ENCODE data around the gene ITGB4.

Gene ITGB4

GRCh38 chr17:75698659-75699058, 22.6 kb upstream of the ITGB4 start:
- no peak for DNase-seq

DNA sequence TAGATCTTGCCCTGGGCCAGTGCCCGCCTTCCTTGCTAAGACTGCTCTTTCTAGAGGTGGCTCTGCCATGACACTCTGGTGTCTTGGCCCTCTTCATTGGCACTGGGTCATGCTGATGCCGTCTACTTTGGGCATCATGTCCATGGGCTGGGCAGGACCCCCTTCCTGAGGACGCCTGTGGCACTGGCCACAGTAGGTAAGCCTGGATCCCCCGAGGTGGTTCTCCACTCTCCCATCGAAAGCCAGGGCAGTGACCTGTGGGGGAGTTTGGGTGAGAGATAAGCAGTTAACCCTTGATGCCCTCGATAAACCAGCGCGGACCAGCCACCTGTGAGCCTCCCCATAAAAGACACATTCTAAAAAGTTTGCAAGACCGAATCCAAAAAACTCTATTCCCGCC, 20.0 kb upstream of the ITGB4 start:
- no peak for DNase-seq

- DNase-seq = no peak
These were observed 18.1 kb upstream of the ITGB4 start for GRCh38 chr17:75703191-75703590.

GRCh38 chr17:75703591-75703990, 17.7 kb upstream of the ITGB4 start:
- no peak for DNase-seq

DNA sequence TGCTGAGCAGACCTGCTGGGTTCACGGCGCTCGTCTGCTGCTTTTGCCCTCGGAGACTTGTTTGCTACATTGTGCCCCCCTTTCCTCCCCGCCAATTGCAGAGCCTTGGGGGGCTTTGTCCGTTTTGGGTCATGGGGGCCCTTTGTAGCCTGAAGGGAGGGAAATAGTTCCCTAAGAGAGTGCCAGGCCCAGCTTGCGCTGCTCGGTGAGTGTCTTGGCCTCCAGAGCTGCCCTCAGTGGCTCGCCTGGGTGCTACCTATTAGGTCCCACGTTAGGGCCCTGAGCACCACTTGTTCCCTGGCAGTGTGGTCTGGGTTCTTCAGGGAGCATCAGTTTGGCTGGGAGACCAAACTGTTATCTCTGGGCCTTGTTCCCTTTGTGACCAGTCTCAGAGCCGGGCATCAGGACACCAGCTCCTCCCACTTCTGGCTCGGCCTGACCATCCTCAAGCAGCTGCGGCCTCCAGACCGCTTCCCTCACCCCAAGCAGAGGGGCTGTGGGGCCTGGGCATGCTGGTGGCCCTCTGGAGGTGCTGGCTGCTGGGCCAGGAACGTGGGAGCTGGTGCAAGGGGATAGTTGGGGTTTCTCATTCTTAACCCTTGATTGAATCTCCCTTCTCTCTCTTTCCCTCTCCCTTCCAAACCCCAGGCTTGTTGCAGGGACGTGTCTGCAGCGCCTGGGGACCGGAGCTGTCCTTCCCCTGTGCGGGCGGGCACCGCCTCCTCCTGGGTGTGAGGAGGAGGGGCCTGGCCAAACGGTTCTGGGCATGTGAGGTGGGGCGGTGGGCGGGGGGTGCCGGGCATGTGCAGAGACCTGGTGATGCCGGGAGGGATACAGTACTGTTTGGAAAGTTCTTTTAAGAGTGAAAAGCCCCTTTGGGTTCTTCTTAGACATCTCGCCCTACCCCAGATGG, 16.0 kb upstream of the ITGB4 start:
- no peak for DNase-seq

DNA sequence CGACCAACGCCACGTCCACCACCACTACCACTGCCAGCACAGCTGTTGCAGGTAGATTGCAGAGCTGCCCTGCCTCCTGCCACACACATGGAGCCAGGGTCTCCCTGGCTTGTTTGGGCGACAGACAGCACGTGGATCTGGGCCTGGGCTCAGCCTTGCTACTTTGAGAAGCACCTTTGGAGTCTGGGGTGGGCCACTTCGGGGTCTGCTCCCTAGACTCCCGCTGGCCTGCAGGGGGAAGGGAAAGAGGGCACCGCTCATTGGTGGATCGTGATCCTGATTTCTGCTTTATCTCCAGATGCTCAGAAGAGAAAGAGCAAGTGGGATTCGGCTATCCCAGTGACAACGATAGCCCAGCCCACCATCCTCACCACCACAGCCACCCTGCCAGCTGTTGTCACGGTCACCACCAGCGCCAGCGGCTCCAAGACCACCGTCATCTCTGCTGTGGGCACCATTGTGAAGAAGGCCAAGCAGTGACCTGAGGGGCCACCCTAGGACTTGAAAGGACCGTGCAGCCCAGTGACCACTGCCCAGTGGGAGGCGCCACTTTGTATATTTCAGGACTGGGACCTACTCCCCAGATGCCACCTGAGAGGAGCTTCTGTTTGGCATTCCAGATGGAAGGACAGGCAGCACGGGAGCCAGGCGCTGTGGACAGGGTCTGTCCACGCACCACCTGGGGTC, 15.1 kb upstream of the ITGB4 start:
- DNase-seq = no peak

- DNase-seq = no peak
These were observed 14.1 kb upstream of the ITGB4 start for GRCh38 chr17:75707079-75707571.

- DNase-seq = no peak
These were observed 8.8 kb upstream of the ITGB4 start for GRCh38 chr17:75712446-75712845.

- DNase-seq = no peak
These were observed 1.5 kb upstream of the ITGB4 start for GRCh38 chr17:75719732-75720131.

- no peak for DNase-seq
These were observed 278 bp downstream of the ITGB4 start for GRCh38 chr17:75721463-75722011.

DNA sequence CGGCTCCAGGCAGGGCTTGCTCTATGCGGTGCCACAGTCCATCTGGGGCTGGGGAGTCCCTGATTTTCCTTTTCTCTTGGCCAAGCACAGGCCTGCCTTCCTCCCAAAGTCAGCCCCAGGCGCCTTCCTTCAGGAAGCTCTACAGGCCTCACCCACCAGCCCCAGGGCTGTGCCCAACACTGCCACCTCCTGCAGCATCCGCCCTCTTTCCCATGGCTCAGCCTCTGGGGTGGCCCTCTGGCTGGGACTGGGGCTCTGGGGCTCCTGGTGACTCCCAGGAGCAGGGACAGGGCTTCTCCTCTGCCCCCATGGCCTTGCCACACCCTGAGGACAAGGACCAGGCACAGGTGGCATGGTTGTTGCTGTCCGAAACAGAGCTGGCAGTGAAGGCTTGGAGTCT, 817 bp downstream of the ITGB4 start:
- DNase-seq = no peak

DNA sequence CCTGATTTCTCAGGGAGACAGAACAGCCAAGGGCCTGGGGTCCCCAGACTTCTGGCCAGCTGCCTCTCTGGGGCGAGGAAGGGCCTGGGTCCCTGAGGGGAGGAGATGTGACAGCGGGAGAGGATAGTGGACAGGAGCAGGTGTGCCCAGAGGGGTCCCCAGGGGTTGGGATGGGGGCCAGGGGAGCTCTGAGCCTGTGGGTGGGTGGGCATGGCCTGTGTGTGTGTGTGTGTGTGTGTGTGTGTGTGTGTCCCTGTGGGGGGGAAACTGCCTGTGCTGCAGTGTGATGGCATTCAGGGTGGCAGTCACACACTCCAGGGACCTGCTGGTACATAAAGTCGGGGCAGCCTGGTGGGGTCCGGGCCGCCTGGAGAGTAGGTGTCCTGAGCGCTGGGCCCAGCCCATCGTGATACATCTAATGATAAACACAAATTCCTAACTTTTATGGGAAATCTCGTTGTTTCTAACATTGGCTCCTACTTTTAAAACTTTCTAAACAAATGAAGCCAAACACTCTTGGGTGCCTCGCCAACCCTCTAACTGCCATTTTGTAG, 1.4 kb downstream of the ITGB4 start:
- DNase-seq = no peak

DNA sequence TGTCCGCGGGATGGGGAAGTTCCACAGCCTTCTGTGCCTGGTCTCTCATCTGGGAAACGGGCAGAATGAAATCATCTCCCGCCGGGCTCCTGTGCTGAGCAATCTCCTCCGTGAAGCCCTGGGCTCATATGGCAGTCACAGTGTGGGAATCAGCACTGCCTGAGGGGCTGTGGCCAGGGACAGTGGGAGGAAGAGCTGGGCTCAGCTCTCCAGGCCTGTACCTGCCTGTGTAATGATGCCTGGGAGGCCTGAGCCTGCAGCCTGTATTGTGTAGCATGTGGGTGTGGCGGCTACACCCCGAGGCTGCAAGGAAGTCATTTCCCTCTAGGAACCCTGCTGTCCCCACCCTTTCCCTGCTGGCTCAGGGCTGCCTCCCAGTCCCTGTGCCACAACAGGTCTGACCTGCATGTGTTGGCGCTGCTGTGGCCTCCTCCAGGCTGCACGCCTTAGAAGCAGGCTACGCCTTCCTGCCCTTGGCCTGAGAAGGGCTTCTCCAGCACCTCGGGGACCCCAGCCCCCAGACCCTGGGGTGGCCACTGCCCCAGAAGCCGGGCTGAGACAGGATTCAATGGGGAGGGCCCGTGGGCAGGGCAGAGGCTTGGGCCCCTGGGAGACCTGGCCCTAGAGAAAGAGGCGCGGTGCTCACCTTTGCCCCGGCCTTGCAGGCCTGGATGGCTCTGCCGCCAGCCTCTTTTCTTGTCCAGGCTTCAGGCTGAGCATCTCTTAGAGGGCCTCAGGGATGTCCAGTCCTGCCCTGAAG, 2.1 kb downstream of the ITGB4 start:
- DNase-seq = no peak

DNA sequence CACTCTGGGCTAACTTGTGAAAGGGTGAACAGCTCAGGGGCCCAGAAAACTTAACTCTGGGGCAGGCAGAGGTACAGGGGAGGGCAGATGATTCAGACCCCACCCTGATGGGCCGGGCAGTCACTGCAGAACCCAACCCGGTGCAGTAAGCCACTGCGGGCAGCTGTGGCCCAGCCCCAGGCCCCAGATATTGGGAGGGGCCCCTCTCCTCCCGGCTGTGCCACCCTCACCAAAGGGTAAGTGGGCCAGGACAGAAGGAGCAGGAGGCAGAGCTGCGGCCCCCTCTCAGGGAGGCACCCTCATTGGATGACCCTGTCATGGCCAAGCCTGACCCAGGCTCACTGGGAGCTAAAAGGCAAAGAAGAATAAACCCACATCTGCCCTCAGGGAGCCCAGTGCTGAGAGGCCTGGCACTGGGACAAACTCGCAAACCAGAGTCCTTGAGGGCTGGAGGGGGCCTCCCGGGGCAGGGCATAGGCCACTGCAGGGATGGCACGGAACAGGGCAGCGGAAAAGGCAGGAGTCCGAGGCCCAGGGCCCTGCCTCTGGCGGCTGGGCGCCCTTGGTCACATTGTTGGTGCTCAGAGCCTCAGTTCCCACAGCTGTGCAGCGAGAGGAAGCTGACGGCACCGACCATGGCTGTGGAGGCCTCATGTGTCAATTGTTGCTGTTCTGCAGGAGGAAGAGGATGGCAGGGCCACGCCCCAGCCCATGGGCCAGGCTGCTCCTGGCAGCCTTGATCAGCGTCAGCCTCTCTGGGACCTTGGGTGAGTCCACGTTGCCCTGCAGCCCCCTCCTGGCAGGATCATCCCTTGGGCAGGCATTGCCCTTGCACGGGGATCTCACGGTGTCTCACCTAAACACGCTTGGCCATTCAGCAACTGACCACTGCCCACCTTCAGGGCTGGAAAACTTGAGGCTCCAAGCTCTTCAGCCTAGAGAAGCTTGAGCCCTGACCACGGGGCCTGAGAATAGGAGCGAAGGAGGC, 3.1 kb downstream of the ITGB4 start:
- DNase-seq = no peak

DNA sequence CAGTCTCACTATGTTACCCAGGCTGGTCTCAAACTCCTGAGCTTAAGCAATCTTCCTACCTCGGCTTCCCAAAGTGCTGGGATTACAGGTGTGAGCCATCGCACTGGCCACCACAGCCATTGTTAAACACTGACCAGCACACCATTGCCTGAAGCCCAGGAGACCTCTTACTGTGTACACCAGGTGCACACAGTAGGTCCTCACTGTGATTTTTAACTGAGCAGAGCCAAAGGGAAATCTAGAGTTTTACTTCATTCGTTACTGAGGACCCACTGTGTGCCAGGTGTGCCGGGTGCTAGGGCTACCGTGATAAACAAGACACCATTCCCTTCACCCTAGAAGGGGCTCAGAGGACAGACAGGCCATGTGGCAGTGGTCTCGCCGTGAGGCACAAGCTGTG, 4.2 kb downstream of the ITGB4 start:
- no peak for DNase-seq

GRCh38 chr17:75727391-75727790, 6.1 kb downstream of the ITGB4 start:
- no peak for DNase-seq

DNA sequence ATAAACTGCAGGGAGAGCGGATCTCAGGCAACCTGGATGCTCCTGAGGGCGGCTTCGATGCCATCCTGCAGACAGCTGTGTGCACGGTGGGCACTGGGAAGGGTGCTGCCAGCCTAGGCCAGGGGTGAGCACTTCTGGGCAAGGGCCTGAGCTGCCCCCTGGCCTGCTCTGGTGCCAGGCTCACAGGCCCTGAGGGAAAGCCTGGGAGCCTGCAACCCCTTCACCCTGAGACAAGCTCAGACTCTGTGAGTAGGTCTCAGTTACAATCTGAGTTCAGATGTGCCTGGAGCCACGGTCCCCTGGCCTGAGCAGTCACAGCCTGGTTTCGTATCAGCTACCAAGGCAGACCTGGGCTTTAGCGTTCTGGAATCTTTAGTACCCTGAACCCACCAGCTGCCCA, 8.1 kb downstream of the ITGB4 start:
- DNase-seq = no peak

DNA sequence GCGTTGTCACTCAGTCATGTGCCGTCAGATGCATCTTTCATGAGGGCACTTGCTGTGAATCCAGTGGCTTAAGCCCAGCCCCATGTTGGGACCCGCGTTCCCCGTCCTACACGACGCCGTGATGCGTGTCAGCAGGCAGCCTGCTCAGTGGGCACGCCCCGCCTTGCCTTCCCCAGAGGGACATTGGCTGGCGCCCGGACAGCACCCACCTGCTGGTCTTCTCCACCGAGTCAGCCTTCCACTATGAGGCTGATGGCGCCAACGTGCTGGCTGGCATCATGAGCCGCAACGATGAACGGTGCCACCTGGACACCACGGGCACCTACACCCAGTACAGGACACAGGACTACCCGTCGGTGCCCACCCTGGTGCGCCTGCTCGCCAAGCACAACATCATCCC, 8.8 kb downstream of the ITGB4 start:
- no peak for DNase-seq

GRCh38 chr17:75731086-75731715, 9.9 kb downstream of the ITGB4 start:
- DNase-seq = no peak

GRCh38 chr17:75731716-75732498, 10.6 kb downstream of the ITGB4 start:
- DNase-seq = no peak

Data from NCI-H1930 (cell line).